Endothelial cell of umbilical vein (primary cell): ENCODE measurements around the gene OLIG1. TPM values are rescaled to one million over a fixed set of nuclear protein-coding genes. Genes with fewer than 3 reads are reported as not detected.

Experiments
- BruUV-seq: library from RNA; stranded (reverse); fragments of 400-500 nt; replicated peaks from 2 replicates; lab custom pipeline; 2021; lab: Mats Ljungman, UMichigan
- CTCF ChIA-PET: fragments of 300-600, 350-600 bp; sonication (Branson Sonifier 250); formaldehyde crosslinking; loops from one replicate; lab custom pipeline; 2021; ENCODE audit warnings: antibody characterized with exemption, inconsistent platforms; lab: Charles Lee
- POLR2A ChIA-PET: fragments of 300-600, 350-600 bp; sonication (Branson Sonifier 250); formaldehyde crosslinking; loops from one replicate; lab custom pipeline; 2021; ENCODE audit warnings: antibody characterized with exemption, inconsistent platforms; lab: Charles Lee
- DNase-seq: peaks from one replicate; pipeline ENCODE4 v3.0.0-alpha.2; 2011; ENCODE audit warnings: low read depth, low spot score
- FAIRE-seq: peaks from 2 replicates; lab custom pipeline; 2011; peaks lifted over from hg19 to GRCh38; lab: Jason Lieb, UNC
- H2AFZ ChIP-seq: 2 replicates; pipeline ENCODE4 v1.6.0; 2012; ENCODE audit warnings: low read depth, low read length, control low read depth, inconsistent platforms
- H3K27ac ChIP-seq: 2 replicates; pipeline ENCODE4 v1.5.1; 2011; ENCODE audit warnings: low read depth, mild to moderate bottlenecking, control low read depth, low read length, moderate library complexity; ENCODE audit not compliant: insufficient read depth
- H3K27me3 ChIP-seq, 2 experiments: 2 replicates each; pipeline versions ENCODE4 v1.6.0 to v1.6.1; 2011; ENCODE audit warnings: low read length in 2 of 2, mixed read lengths in 1 of 2; ENCODE audit not compliant: control insufficient read depth in 2 of 2, insufficient read depth in 2 of 2
- H3K36me3 ChIP-seq, 2 experiments: 2 replicates in 1 of 2; 3 replicates in 1 of 2; pipeline ENCODE4 v1.5.1; 2011; ENCODE audit warnings: low read length in 2 of 2, mild to moderate bottlenecking in 1 of 2, moderate library complexity in 1 of 2; ENCODE audit not compliant: control insufficient read depth in 2 of 2, insufficient read depth in 2 of 2; ENCODE audit errors: extremely low read depth in 1 of 2
- H3K4me1 ChIP-seq: 3 replicates; pipeline ENCODE4 v1.5.1; 2011; ENCODE audit warnings: mild to moderate bottlenecking, low read length; ENCODE audit not compliant: control insufficient read depth, insufficient read depth; ENCODE audit errors: extremely low read depth
- H3K4me2 ChIP-seq: 2 replicates; pipeline ENCODE4 v1.6.1; 2011; ENCODE audit warnings: low read length, control low read depth, mixed read lengths; ENCODE audit not compliant: insufficient read depth
- H3K4me3 ChIP-seq, 3 experiments: fragments of 200-600 bp in 1 of 3; sonication (generic), shearing (Covaris generic) in 1 of 3; replicated peaks in 1 of 3; 2 replicates each; pipeline ENCODE4 v1.5.1; 2011 to 2016; ENCODE audit warnings: control low read depth in 3 of 3, low read length in 3 of 3, mild to moderate bottlenecking in 2 of 3, inconsistent platforms in 1 of 3, low read depth in 1 of 3, moderate library complexity in 1 of 3; ENCODE audit not compliant: insufficient read depth in 1 of 3
- H3K79me2 ChIP-seq: 2 replicates; pipeline ENCODE4 v1.6.0; 2012; ENCODE audit warnings: low read length, inconsistent platforms; ENCODE audit not compliant: control insufficient read depth, insufficient read depth
- H3K9ac ChIP-seq: replicated peaks from 2 replicates; pipeline ENCODE3; 2011; ENCODE audit warnings: low read length, control low read depth; ENCODE audit not compliant: insufficient read depth; ENCODE audit errors: extremely low read depth
- H3K9me1 ChIP-seq: replicated peaks from 3 replicates; pipeline ENCODE4 v1.6.0; 2011; ENCODE audit warnings: mild to moderate bottlenecking, low read length; ENCODE audit not compliant: control insufficient read depth, insufficient read depth; ENCODE audit errors: extremely low read depth
- H3K9me3 ChIP-seq: replicated peaks from 2 replicates; pipeline ENCODE4 v1.5.1; 2012; ENCODE audit warnings: low read length, inconsistent platforms; ENCODE audit not compliant: control insufficient read depth, insufficient read depth
- H4K20me1 ChIP-seq: replicated peaks from 2 replicates; pipeline ENCODE3; 2011; ENCODE audit warnings: mild to moderate bottlenecking, low read length; ENCODE audit not compliant: control insufficient read depth, insufficient read depth; ENCODE audit errors: extremely low read depth
- EZH2 ChIP-seq: IDR thresholded peaks from 2 replicates; pipeline ENCODE4 v1.6.1; 2012; ENCODE audit warnings: borderline replicate concordance, low read depth, mild to moderate bottlenecking, moderate library complexity, low read length, inconsistent platforms; ENCODE audit not compliant: severe bottlenecking
- FOS ChIP-seq: IDR thresholded peaks from 2 replicates; pipeline ENCODE4 v1.6.1; 2011; ENCODE audit warnings: mild to moderate bottlenecking, low read length, moderate library complexity, borderline replicate concordance; ENCODE audit not compliant: insufficient read depth
- GATA2 ChIP-seq: IDR thresholded peaks from 2 replicates; pipeline ENCODE4 v1.7.0; 2011; ENCODE audit warnings: low read depth, mild to moderate bottlenecking, moderate library complexity, mixed read lengths, low read length; ENCODE audit not compliant: insufficient read length, insufficient read depth
- MYC ChIP-seq: IDR thresholded peaks from one replicate; pipeline ENCODE4 v1.6.1; 2011; ENCODE audit warnings: mild to moderate bottlenecking, low read depth, low read length
- POLR2A ChIP-seq: IDR thresholded peaks from 2 replicates; pipeline ENCODE4 v1.6.1; 2012; ENCODE audit warnings: low read depth, mild to moderate bottlenecking, control low read depth, low read length
- POLR2AphosphoS5 ChIP-seq: IDR thresholded peaks from 2 replicates; pipeline ENCODE4 v1.6.1; 2012; ENCODE audit warnings: low read depth, mild to moderate bottlenecking, control low read depth, low read length, moderate library complexity; ENCODE audit not compliant: insufficient read depth
- dilution Hi-C: fragments of 300-500 bp; cut with MboI; formaldehyde crosslinking; loops from one replicate; pipeline ENCODE4 v1.15.0; 2019; ENCODE audit warnings: low sequenced_read_pairs; ENCODE audit not compliant: extremely low pct_ligation_motif_present
- intact Hi-C: fragments of 100-400 bp; cut with micrococcal nuclease; formaldehyde crosslinking; loops from one replicate; pipeline ENCODE4 v1.10.0; 2022
- polyA plus RNA-seq, 4 experiments: library from polyadenylated mRNA; depleted of rRNA in 3 of 4; stranded (reverse) in 3 of 4; unstranded in 1 of 4; fragments of >200 nt; gene quantifications; 2 replicates each; pipeline versions ENCODE4 v1.2.1 to v1.2.3, GENCODE V29; 2011 to 2012; ENCODE audit warnings: missing spikeins in 1 of 4
- total RNA-seq: library from RNA; stranded (reverse); gene quantifications from 2 replicates; pipeline ENCODE4 v1.2.3, GENCODE V29; 2021

OLIG1 gene
- total and polyA plus RNA-seq, 2 donors (not counting 3 experiments of a cell fraction or from before 2014, with no cell fraction given), result not detected

- Histone ChIP-seq H3K4me2 (no peak overlapping the region), H3K36me3 (no peaks in the 10 kb centered on the region), H3K4me3 (no peak overlapping the region), H3K27ac (no peak overlapping the region), H3K9me3 (no peaks in the 10 kb centered on the region), H3K79me2 (no peaks in the 10 kb centered on the region), H2AFZ (no peak overlapping the region), H4K20me1 (no peaks in the 10 kb centered on the region), H3K4me1 (peaks cover 3% of the 10 kb centered on the region), H3K9me1 (no peaks in the 10 kb centered on the region), H3K9ac (no peak overlapping the region), H3K27me3 (peaks cover 93 to 100% of the 10 kb centered on the region in 2 experiments)
- BruUV-seq, result no TSS peak
- ChIA-PET CTCF (interaction anchor here (0.9 to 1.7 kb wide), 4 partner anchors 10 to 334 kb away, joined by 3 to 5 read pairs (median 3); no protein-coding TSS in a partner anchor), POLR2A (no interaction called here)
- intact Hi-C loops (loop anchor here (10.0 kb wide), 1 partner anchor 48 kb away; the partner anchor contains the start of gene OLIG1), dilution Hi-C loops (no loop called here)
- TF ChIP-seq EZH2 (peak; percentile 100), GATA2 (no peak)
- DNase-seq (no peak), FAIRE-seq (no peak)
Measured at GRCh38 chr21:33026878-33027400, 43.0 kb upstream of the OLIG1 start.

- H3K4me2 ChIP-seq, result no peak overlapping the region
- H3K36me3 ChIP-seq, result no peaks in the 10 kb centered on the region
- dilution Hi-C loops, result no loop called here
- H3K9me3 ChIP-seq, result no peaks in the 10 kb centered on the region
- no peaks in the 10 kb centered on the region for H3K79me2 ChIP-seq
- H2AFZ ChIP-seq, result no peak overlapping the region
- H3K4me1 ChIP-seq, result peaks cover 3% of the 10 kb centered on the region
- H3K4me3 ChIP-seq, result no peak overlapping the region
- no peak for DNase-seq
- no peaks in the 10 kb centered on the region for H4K20me1 ChIP-seq
- CTCF ChIA-PET, result interaction anchor here (0.9 to 1.7 kb wide), 3 partner anchors 9 to 333 kb away, joined by 3 to 5 read pairs (median 3); no protein-coding TSS in a partner anchor
- no peak overlapping the region for H3K9ac ChIP-seq
- no TSS peak for BruUV-seq
- intact Hi-C loops, result loop anchor here (10.0 kb wide), 1 partner anchor 47 kb away; the partner anchor contains the start of gene OLIG1
- POLR2A ChIA-PET, result no interaction called here
- TF ChIP-seq FOS (no peak), EZH2 (peak; percentile 88), POLR2A (no peak), GATA2 (no peak), MYC (no peak), POLR2AphosphoS5 (no peak)
- FAIRE-seq, result no peak
- H3K27ac ChIP-seq, result no peak overlapping the region
- H3K9me1 ChIP-seq, result no peaks in the 10 kb centered on the region
- peaks cover 93 to 100% of the 10 kb centered on the region in 2 experiments for H3K27me3 ChIP-seq
Measured at GRCh38 chr21:33027401-33028286, 42.3 kb upstream of the OLIG1 start.
